Fibroblast of villous mesenchyme (primary cell): ENCODE data around the gene CCR5AS. TPM values are rescaled to one million over a fixed set of nuclear protein-coding genes. Genes with fewer than 3 reads are reported as not detected.

Experiments used
- DNase-seq: peaks from one replicate; pipeline ENCODE4 v3.0.0-alpha.2; 2010; ENCODE audit warnings: low read depth
- H3K4me3 ChIP-seq: 2 replicates; pipeline ENCODE4 v1.5.1; 2011; ENCODE audit warnings: low read depth, mild to moderate bottlenecking, low read length
- total RNA-seq: library from RNA; depleted of rRNA; stranded (reverse); fragments of >200 nt; gene quantifications from 2 replicates; pipeline ENCODE4 v1.2.3, GENCODE V29; 2012
- TF ChIP-seq, protein P1 (sequence below): IDR thresholded peaks from 2 replicates; pipeline ENCODE4 v1.5.1; 2012; ENCODE audit warnings: low read depth, mild to moderate bottlenecking, low read length; ENCODE audit not compliant: insufficient read depth

The CCR5AS gene

DNA sequence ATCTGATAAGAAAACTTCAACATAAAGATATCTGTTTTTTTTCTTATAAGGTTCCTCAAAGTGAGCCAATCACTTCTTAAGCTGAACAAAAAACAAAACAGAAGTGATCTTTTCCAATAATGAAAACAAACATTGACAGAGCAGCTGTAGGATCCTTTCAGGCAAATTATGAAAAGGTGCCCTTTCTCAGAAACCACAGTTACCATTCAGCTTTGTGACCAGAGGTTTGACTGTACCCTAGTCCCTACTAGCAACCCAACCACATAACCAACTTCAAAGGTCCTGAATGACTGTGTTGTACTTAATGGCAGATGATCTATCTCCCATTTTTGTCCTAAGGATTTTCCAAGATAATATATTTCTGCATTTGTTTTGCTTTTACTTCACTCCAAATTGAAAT, 92.3 kb downstream of the CCR5AS start:
- TF ChIP-seq, protein P1, sequence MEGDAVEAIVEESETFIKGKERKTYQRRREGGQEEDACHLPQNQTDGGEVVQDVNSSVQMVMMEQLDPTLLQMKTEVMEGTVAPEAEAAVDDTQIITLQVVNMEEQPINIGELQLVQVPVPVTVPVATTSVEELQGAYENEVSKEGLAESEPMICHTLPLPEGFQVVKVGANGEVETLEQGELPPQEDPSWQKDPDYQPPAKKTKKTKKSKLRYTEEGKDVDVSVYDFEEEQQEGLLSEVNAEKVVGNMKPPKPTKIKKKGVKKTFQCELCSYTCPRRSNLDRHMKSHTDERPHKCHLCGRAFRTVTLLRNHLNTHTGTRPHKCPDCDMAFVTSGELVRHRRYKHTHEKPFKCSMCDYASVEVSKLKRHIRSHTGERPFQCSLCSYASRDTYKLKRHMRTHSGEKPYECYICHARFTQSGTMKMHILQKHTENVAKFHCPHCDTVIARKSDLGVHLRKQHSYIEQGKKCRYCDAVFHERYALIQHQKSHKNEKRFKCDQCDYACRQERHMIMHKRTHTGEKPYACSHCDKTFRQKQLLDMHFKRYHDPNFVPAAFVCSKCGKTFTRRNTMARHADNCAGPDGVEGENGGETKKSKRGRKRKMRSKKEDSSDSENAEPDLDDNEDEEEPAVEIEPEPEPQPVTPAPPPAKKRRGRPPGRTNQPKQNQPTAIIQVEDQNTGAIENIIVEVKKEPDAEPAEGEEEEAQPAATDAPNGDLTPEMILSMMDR, result no peak
- no peak overlapping the region for H3K4me3 ChIP-seq
- DNase-seq, result no peak

Other genes starting within 250 kb of the CCR5AS start
- under 0.01 and 0.32 TPM in 2 replicates for gene CCR1, start 198.8 kb downstream of the CCR5AS start, total RNA-seq
- not detected in 2 replicates for gene CCR3, start 164.6 kb downstream of the CCR5AS start, total RNA-seq
- gene CCR2, start 53.0 kb downstream of the CCR5AS start, total RNA-seq, result not detected in 2 replicates
- under 0.01 TPM in 1 of 2 replicates, not detected in the other for gene CCR5, start 36.1 kb downstream of the CCR5AS start, total RNA-seq
- 0.64 and 2.2 TPM in 2 replicates for gene CCRL2, start 193 bp upstream of the CCR5AS start, total RNA-seq
- under 0.01 TPM in 1 of 2 replicates, not detected in the other for gene LTF, start 57.8 kb upstream of the CCR5AS start, total RNA-seq
- 0.43 TPM in 1 of 2 replicates, not detected in the other for gene RTP3, start 90.9 kb upstream of the CCR5AS start, total RNA-seq
- 2.2 and 5.2 TPM in 2 replicates for gene LRRC2, start 159.2 kb upstream of the CCR5AS start, total RNA-seq
- not detected in 2 replicates for gene FAM240A, start 205.5 kb upstream of the CCR5AS start, total RNA-seq